G401.6 (cell line): ENCODE results near the gene HLA-DMB.

Experiments
- FAIRE-seq: peaks from 2 replicates; lab custom pipeline; 2012; peaks lifted over from hg19 to GRCh38; lab: Jason Lieb, UNC

HLA-DMB gene

DNA sequence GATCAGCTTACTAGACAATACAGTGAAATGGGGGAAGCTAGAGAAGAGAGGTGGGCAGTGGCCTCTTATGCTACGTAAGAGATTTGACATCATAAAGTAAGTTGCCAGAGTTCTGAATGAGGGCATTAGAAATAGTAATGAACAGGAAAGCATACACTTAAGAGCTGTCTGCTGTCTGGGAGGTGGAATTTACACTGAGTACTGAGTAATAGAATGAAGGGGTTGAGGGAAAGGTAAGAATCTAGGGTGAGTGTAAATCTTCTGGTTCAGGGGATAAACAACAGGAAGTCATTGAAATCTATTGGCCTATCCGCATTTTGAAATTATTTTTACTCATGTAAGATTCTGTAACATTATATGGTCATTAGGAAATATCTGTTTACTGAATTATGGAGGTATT, 35.8 kb downstream of the HLA-DMB start:
- FAIRE-seq, result no peak

DNA sequence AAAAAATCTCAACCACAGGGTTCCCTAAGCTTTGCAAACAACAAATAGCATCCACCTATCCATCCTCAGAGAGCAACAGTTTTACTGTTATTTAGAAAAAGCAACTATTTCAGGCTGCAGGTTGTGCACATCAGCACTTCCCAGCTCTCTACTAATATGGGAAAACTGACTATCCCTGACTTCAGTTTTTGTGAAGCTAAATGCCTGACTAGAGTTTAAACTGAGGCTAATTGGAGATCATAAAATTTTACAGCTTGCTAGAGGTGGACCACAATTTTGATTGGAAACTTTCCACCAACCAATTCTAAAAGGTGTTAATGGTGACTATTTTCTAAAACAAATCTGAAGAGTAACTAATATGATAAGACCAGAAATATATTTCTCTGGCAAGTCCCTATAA, 36.9 kb downstream of the HLA-DMB start:
- FAIRE-seq, result no peak

DNA sequence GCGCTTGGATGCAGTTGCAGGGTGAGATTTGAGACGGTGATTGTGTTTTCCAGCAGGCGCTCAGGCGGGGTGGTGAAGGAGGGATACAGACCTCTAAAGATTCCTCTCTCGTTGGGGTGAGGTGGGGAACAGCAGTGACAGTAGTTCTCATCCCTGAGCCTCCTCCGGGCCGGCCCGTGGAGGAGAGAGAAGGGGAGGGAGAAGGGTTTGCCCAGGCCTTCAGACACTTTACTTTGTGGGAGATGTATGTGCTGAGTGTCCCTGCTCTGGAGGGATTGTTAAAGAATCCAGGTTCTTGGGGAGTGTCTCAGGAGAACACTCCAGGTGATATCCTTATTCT, 45.9 kb downstream of the HLA-DMB start:
- no peak for FAIRE-seq

DNA sequence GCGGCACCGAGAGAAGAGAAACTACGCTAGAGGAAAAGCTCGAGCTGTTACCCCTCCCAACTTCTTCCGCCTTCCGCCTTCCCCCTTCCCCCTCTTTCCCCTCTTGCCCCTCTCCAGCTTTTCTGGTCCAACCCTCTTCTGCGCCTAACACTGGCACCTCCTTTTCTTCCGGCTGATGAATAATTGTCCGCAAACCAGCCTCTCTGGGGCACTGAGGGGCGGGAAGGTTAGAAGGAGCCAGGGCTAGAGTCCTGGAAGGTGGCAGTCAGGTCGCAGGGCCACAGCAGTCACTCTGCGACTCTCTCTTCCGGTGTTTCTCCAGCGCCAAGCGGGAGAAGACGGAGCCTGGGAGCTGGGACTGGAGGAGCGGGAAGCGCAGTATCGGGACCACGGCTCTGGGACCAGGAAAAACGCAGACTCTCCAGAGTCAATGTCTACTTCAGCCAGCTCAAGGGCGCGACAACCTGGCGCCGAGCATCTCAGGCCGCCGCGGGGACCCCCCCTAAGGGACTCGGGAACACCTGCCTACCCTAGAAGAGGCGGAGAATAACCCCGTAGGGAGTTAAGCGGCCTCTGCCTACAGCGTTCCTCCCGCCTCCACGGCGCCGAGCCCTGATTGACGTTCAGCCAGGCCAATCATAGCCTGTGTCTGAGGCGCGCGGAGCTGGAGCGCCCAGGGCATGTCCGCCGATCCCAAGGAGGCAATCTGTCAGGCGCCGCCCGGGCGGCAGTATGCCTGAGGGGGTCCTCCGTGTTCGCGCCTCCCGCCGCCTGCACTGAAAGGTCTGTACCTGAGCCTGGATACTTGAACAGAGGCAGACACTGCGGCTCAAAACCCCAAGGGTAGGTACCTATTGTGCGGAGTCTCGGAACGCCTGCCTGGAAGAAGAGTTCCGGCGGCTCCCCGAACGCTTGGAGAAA, 46.5 kb downstream of the HLA-DMB start:
- FAIRE-seq, result peak; percentile 87

DNA sequence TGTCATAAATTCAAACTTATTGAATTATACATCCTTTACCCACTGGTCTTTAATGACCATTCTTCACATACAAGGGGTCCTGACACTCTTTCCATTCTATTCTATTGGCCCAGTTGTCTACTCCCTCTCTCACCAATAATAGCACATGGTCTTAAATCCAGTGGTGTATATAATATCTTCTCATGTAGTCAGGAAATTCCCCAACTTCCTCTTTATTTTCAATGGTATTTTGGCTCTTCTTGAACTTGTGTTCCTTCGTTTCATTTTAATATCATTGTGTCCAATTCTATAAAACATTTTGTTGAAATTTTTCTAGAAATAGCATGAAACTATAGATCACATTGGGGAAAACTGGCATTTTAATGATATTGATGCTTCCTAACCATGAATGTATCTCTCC, 50.0 kb downstream of the HLA-DMB start:
- no peak for FAIRE-seq

DNA sequence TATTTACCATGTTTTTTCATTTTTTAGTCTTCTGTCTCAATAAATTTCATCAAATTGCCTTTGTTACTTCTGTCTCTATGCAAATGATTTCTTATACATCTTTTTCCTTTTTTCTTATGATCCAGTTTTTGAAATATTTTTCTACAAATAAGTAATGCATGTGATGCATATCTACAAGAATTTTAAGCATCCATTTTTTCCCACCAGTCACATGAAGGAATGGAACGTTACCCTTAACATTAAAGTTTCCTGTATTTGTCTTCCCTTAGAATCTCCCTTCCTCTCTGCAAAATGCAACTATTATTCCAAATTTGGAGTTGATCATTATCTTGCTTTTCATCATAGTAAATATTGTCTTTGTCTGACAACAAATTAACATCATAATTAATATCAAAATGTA, 51.3 kb downstream of the HLA-DMB start:
- no peak for FAIRE-seq

DNA sequence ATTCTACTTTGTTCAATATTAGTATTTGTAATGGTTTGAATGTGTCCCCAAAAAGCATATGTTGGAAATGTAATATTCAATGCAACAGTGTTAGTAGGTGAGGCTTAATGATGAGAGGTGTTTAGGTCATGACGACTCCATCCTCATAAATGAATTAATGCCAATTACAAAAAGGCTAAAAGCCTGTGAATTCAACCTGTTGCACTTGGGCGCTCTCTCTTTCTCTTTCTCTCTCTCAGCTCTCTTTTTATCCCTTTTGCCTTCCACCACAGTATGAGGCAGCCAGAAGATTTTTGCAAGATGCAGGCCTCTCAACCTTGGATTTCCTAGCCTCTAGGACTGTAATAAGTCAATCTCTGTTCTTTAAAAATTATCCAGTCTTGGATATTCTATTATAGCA, 52.3 kb downstream of the HLA-DMB start:
- FAIRE-seq, result no peak

DNA sequence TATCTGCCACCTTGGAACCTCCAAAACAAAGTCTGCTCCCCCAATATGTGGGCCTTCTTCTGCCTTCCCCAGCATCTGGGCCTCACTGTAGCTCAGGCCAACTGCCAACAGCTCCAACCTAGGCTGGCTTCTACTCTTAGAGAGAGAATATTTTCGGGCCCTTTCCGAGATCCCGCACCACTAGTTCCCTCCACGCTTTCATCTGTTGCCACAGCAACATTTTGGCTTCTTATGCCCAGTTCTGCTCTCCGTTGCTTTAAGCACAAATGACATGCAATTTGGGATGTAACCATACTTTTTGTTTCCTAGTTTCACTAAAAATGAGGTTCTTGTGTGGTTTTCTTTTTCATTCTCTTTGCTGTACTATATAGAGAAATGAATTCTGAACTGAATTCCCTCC, 53.2 kb downstream of the HLA-DMB start:
- FAIRE-seq, result no peak

DNA sequence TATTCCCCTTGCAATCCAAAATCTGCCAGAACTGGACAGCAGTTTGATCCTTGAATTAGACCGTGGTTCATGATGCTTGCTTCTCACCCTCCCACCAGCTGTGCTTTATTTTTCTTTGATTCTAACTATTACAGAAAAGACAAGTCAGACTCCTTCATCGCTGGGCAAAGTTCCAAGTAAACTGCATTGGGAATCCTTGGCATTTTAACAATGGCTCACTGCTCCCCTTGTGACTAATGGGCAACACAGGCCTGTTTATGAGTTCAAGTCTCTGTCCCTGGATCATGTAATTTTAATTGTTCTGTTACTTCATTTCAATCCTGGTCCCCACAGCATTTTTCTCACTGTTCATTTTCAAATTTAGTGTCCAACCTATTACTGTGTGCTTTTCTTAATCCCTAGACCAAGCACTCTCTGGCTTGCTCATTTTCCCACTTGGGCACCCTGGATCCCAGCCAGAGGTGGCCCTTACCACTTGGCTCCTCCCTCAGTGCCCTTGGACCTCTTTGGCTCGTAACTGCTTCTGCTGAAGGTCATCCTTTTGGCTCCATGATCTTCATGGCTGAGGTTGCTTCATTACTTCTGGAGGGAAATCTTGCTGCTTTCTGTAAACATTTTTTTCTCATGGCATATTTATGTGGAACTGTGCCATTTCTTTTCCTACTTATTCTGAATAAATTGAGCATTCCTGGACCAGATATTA, 54.0 kb downstream of the HLA-DMB start:
- FAIRE-seq, result no peak

DNA sequence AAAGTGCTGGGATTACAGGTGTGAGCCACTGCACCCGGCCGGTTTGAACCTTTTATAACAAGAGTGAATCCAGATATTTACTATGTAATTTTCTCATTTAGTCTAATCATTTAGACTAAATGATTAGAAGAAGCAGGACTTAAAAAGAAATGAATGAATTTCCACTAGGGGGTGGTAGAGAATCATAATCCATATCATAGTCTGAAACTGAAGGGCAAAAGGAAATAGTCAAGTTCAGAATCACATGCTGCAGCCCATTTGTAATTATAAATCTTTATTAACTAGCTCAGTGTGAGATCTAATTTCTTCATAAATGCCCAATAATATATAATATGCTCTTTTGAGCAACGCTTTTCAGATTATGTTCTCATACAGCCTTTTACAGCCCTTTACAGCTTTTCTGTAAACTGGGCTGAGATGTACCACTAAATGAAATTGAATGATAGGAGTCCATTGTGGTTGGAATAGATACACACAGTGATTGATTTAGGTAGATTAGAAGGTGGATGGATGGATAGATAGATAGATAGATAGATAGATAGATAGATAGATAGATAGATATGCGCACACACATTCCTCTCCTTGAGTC, 55.0 kb downstream of the HLA-DMB start:
- FAIRE-seq, result peak; percentile 94
